Measurements from ENCODE around the gene WDR59. TPM values are rescaled to one million over a fixed set of nuclear protein-coding genes. Genes with fewer than 3 reads are reported as not detected.

WDR59 gene
- total and polyA plus RNA-seq, 2 of the 4 experiments (the other 2 are of a cell fraction): 29.4 to 44.6 TPM

DNA sequence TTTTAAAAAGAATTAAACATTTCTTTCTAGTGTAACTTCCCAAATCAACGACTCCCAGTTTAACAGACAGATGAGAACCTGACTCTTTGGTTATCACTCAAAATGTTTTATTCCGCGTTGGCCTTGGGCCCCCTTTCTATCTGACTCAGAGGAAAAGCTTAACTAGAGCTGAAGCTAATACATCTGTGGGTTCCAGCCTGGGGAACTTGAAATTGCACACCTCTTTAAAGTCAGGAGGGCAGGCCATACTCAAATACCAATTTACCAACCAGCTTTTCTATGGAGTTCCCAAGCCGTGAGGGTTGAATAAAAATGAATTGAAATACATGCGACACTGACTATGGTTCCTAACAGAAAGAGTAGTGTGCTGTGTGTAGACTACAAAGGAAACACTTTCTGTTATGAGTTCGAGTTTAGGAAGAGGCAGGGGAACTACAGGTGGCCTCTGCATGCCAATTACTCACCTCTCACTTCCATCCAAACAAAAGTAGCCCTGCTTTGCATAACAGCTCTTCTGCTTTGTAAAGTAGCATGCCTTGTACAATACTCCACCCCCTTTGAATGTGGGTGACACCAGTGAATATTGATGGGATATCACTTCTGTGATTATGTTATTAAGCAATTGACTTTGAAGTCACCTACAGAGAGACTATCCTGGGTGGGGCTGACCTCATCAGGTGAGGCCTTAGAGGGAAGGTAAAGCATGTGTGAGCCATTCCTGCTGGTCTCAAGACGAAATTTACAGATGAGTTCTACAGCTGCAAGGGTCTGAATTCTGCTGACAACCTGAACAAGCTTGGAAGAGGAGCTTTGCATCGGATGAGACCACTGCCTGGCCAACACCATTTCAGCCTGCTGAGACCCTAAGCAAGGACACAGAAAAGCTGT lies 92.1 kb downstream of the WDR59 start:
- CTCF ChIA-PET: interaction anchor here (1.2 kb wide), 1 partner anchor 30 kb away, joined by 3 read pairs; no protein-coding TSS in a partner anchor
- in situ Hi-C loops (cut with MboI; ENCODE audit: low sequenced_read_pairs): no loop called here
- Histone ChIP-seq H3K27me3 (ENCODE audit: control insufficient read depth, insufficient read depth, low read length) (no peaks in the 10 kb centered on the region), H2BK5ac (ENCODE audit: low read depth, low read length, poor library complexity, severe bottlenecking) (no peak overlapping the region), H3K14ac (replicated peaks; ENCODE audit: low read depth, low read length) (no peak overlapping the region), H2BK120ac (ENCODE audit: low read depth, low read length) (no peak overlapping the region), H4K20me1 (ENCODE audit: insufficient read depth, low read length) (no peaks in the 10 kb centered on the region), H2AFZ (replicated peaks; ENCODE audit: low read length, poor library complexity) (no peak overlapping the region), H3K4ac (ENCODE audit: low read depth, low read length) (no peak overlapping the region), H3K4me2 (ENCODE audit: low read depth, low read length) (no peak overlapping the region), H3K23ac (ENCODE audit: low read depth, low read length) (no peak overlapping the region), H3K27ac (ENCODE audit: insufficient read depth, low read length) (no peak overlapping the region), H3K56ac (ENCODE audit: extremely low read depth, insufficient read depth, low read length) (no peak overlapping the region), H2BK15ac (ENCODE audit: low read depth, low read length) (no peak overlapping the region), H4K5ac (ENCODE audit: low read depth, low read length) (no peak overlapping the region), H3K9me3 (ENCODE audit: control insufficient read depth, insufficient read depth, low read length) (no peaks in the 10 kb centered on the region), H3K9me1 (ENCODE audit: insufficient read depth, low read length) (peaks cover 2% of the 10 kb centered on the region), H3K9ac (ENCODE audit: low read depth, low read length) (no peak overlapping the region), H3K18ac (ENCODE audit: low read depth, low read length) (no peak overlapping the region), H2AK9ac (replicated peaks; ENCODE audit: low read depth, low read length, poor library complexity) (no peak overlapping the region), H3K4me1 (ENCODE audit: control insufficient read depth, insufficient read depth, low read length) (no peaks in the 10 kb centered on the region), H4K8ac (ENCODE audit: low read depth in 2 of 2, low read length in 2 of 2) (no peak overlapping the region), H2AK5ac (ENCODE audit: low read depth, low read length) (no peak overlapping the region), H3K36me3 (ENCODE audit: control insufficient read depth, insufficient read depth, low read length) (peaks cover 27% of the 10 kb centered on the region), H3K79me1 (ENCODE audit: low read depth in 1 of 2, low read length in 2 of 2) (no peaks in the 10 kb centered on the region; a peak in 1 of 4 replicates), H4K91ac (ENCODE audit: insufficient read depth, low read depth, low read length) (no peak overlapping the region), H2BK20ac (ENCODE audit: low read depth, low read length) (no peak overlapping the region), H3K4me3 (ENCODE audit: insufficient read depth, low read depth, low read length) (no peak overlapping the region)
- no TSS peak for BruUV-seq (replicated peaks)
- 97% methylated on average over 5 of the region's 8 CpGs; no CpG with 5 or more reads in 1 of the 2 experiments for WGBS, 2 experiments (ENCODE audit: extremely low coverage in 2 of 2, insufficient read length in 1 of 2)
- DNase-seq (no peak), ATAC-seq (ENCODE audit: low read depth) (no peak)
- TF ChIP-seq RFX5 (IDR thresholded peaks at IDR 0.05; ENCODE audit: low read depth, low read length) (no peak), MAZ (IDR thresholded peaks at IDR 0.05; ENCODE audit: borderline replicate concordance, low read depth, low read length) (no peak)
- dilution Hi-C loops (cut with HindIII; ENCODE audit: low sequenced_read_pairs, unreplicated experiment): no loop called here
- intact Hi-C loops (cut with micrococcal nuclease): no loop called here
- POLR2A ChIA-PET (ENCODE audit: unreplicated experiment): no interaction called here

All from IMR-90 (cell line).